C1 segment of cervical spinal cord (tissue), 14 donors: ENCODE data around the gene CCDC107.
"Not testable (repeated sequence)": the region's sequence is repeated elsewhere in the genome, so short reads cannot be mapped to it uniquely, and the experiment has no call there.

ENCODE experiments used
- DNase-seq, 14 donors: peaks; one replicate each; lab custom pipeline; 2025; lab: John Stamatoyannopoulos, UW

Gene CCDC107

GRCh38 chr9:35658137-35658967, at the start of gene CCDC107:
Gene CCDC107, plus strand, starts transcription at chr9:35658292. Its CDS starts 88 bp downstream, at chr9:35658380.
- peak in 13 of 14 donors; percentile 31 to 96 (median 84) for DNase-seq

- DNase-seq = no peak
Observed at GRCh38 chr9:35609001-35609819, 48.9 kb upstream of the CCDC107 start.

DNA sequence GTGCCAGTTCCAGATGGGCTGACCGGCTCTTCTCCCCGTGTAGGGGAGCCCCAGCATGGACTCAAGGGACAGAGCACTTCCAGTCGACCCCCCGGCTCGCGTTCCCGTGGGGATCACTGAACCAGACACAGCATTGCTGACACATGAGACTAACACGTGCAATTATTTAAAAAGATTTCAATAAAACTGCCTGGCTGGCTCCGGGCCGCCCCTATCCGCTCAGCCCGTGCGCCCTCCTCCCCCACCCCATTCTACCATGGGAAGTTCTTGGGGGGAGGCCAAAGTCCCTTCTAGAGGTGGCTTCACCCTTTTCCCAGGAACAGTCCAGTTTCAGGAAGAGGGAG, 48.3 kb upstream of the CCDC107 start:
- DNase-seq = no peak

GRCh38 chr9:35611230-35611797, 46.8 kb upstream of the CCDC107 start:
- DNase-seq = peak in 4 of 14 donors; percentile 7 to 12 (median 10)

DNA sequence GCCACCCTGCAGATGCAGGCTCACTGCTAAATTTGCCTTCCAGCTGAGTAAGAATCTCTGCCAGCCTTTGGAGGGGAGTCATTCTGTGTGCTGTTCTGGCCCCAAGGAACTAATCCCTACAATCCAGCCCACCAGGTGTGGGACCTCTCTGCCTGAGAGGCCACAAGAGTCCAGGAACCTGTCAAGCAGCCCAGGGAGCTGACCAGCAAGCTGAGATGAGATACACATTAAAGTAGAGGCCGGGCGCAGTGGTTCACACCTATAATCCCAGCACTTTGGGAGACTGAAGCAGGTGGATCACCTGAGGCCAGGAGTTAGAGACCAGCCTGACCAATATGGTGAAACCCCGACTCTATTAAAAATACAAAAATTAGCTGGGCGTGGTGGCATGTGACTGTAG, 46.0 kb upstream of the CCDC107 start:
- not testable (repeated sequence) for DNase-seq

GRCh38 chr9:35612843-35613242, 45.2 kb upstream of the CCDC107 start:
- DNase-seq = no peak

- DNase-seq = no peak
Observed at GRCh38 chr9:35615981-35616680, 42.0 kb upstream of the CCDC107 start.

DNA sequence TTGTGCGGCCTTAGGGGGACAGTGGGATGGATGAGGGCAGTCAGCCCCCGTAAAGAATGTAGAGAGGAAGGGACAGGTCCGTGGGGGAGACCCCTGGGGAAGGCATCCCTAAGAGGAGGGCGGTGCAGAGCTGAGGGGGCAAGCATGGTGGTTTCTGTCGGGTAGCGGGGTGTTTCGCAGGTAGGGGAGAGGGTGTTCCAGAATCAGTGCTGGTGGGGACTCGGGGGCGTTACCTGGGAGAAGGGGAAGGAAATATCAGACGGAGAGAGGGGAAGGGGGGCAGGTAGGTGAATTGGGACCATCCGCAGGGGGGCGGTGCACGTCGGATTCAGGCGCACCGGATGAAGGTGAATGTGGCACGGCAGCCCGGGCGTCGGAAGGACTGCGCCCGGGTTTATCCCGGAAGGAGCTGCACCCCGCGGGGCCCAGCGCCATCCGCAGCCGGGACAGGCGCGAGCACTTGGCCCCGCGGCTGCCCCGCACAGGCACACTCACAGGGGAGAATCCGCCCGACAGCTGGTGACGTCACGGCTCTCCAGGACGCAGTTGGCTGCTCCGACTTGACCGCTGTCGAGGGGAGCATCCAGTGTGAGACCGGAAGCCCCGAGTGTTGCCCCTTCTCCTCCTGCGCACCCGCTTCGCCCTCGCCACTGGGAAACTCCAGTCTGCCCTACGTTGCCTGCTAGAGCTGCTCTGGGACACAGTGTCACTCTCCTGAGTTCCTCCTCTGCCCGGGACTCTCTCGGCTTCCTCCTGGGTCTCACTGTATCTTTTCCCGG, 41.2 kb upstream of the CCDC107 start:
- peak in 4 of 14 donors; percentile 3 to 22 (median 14) for DNase-seq

DNA sequence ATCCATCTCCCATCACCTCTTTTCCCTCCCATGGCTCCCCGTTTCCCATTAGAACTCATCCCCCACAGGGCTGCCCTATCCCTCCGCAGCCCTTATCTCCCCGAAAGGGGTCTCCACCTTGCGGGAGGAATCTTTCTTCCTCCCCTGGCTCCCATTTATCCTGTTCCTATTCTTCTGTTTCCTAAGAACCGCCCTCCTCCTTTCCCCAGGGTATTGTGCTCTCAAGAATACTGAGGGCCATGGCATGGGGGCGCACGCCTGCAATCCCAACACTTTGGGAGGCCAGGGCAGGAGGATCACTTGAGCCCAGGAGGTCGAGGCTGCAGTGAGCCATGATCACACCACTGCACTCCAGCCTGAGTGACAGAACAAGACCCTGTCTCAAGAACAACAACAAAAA, 40.5 kb upstream of the CCDC107 start:
- DNase-seq = no peak

DNA sequence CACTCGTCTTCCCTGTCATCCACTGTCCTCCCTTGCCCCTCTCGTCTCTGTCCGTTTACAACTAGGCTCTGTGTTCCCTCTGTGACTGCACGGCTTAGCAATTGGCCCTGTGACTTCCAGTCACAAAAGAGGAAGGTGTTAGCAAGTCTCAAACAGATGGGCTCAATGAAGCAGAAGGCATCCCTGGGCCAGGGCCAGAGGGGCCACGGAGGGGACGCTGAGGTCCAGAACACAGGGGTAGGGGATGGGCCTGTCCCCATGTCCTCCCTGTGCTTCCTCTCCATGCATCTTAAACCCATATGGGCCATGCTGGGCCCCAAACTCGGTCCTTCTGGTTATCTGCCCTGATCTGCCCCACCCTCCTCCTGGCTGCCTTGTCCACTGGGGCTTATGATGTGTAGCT, 39.8 kb upstream of the CCDC107 start, which contains the start of gene CD72:
Gene CD72, minus strand, starts transcription at position 89 of the 403 bp plus-strand sequence. CDS start 110 bp downstream, outside the sequence.
- peak in 2 of 14 donors; percentile 10 to 68 for DNase-seq

DNA sequence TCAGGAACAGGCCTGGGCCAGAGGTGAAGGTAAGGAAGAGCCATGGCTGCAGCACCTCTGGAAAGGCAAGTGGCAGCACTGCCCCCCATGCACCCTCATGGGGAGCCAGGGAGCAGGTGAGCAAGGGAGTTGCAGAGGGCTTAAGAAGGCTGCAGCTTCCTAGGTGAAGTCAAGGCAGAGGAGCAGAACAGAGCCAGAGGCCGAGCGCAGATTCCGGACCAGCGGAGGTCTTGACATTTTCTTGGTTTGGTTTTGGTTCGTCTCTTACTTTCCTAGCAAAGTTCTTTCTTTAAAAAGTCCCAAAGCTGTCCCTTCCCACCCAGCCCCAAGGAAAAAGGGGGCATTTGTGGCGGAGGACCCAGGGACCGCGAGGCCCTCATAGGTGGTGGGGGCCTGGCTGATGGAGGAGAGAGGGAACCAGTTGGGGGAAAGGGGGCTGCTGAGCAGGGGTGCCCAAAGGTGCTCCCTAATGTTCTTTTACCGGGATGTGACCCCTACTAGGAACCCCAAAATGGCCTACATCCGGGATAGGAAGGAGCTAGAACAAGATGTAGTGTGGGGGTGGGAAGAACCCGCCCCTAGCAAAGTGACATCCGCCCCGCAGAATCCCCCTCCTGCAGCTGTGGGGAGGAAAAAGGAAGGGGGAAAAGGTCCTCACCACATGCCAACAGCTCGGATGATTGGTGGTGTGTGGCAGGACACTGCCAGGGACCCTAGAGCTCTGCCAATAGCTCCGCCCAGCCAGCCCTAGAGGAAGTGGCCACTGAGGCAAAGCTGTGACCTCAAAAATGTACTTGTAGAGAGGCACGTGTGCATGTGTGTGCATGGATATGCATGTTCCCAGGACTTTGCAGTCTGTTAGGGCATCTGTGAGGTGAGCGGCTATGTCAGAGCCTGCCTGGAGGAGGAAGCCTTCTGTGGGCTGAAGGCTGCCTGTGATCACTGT, 39.0 kb upstream of the CCDC107 start:
- DNase-seq = no peak

DNA sequence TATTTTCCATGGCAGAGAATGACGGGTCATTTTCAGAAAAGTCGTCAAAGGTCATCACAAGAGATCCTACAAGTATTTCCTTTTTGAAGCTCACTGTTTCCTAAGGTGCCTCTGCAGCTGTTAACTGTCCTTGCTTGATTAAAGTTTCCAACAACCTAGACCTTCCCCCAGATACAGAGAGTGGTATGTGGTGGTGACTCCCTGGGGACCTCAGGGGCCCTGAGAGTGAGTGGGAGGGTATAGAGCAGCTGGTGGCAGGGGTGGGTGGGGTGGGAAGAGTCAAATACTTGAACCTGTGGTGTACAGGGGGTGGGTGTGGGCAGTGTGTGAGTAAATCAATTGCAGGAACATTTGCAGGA, 38.3 kb upstream of the CCDC107 start:
- DNase-seq = no peak

DNA sequence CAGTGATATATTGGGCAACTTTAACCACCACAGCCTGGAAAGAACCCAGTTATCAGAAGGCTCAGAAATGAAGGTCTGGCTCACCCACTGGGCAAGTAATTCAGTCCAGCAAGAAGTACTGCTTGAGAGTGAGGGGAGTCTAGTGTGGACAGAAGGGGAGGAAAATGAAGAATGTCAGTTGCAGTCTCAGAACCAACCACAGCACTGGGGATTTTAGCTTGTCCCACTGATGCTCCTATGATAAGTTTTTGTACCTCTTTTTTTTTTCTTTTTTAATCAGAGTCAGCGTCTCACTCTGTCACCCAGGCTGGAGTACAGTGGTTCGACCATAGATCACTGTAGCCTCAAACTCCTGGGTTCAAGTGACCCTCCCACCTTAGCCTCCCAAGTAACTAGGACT, 30.5 kb upstream of the CCDC107 start:
- DNase-seq = no peak

DNA sequence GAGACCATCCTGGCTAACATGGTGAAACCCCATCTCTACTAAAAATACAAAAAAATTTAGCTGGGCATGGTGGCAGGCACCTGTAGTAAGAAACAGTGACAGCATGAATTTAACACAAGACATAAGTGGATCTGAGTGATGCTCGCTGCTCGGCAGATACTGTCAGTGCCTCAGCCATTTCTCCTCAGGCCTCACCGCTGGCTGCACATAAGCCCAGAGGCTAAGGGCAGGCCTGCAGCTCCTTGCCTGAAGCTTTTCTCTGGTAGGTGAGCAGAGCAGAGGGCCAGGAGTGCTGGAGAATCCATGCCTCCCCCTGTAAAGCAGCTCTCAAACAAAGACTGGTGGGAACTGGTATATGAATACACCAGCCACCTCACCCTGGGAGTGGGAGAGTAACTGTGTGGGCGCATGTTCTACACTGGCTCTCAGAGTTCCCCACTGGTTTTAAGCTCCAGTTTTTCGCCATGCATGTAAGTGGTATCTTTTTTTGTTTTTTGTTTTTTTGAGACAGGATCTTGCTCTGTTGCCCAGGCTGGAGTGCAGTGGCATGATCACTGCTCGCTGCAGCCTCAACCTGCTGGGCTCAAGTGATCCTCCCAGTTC, 29.6 kb upstream of the CCDC107 start:
- no peak for DNase-seq

DNA sequence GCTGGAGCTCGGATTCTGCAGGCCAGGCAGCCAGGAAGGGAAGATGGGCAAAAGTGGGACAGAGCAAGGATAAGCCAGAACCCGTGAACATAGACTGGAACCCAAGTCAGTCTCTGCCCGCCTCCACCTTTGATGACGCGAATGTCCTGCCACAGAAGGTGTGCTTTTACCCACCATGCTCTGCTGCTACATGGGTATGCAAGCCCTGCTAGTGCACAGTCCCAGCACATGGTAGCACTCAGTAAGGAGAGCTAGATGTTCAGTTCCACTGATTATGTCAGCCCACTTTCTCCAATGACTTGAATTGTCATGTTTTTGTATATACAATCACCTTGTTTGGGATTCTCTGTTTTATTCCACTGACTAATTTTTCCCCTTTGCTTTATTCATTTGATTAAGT, 28.5 kb upstream of the CCDC107 start:
- DNase-seq = no peak

DNA sequence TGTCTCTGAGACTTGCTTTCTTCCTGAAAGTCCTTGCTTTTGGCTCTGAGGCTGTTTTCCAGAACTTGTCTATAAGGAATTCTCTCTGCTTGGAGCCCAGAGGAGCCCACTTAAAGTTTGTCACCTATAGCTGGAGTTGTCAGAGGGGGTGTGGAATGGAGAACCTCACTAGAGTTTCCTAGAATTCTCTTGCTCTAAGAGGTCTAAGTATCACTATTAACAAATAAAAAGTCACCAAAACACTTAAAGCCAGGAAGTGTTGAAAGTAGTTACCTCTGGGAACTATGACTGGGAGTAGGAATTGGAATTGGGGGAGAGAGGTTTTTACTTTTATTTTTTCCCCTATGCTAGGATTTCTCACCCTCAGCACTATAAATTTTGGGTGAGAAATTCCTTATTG, 22.4 kb upstream of the CCDC107 start:
- no peak for DNase-seq

GRCh38 chr9:35636135-35636876, 21.8 kb upstream of the CCDC107 start:
- DNase-seq = no peak

DNA sequence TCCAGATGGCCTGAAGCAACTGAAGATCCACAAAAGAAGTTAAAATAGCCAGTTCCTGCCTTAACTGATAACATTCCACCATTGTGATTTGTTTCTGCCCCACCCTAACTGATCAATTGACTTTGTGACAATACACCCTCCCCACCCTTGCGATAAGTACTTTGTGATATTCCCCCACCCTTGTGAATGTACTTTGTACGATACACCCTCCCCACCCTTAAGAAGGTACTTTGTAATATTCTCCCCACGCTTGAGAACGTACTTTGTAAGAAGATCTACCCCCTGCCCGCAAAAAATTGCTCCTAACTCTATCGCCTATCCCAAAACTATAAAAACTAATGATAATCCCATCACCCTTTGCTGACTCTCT, 21.2 kb upstream of the CCDC107 start:
- DNase-seq = not testable (repeated sequence)
